HG02759 (cell line): ENCODE data around the gene AHDC1.
"Not testable (repeated sequence)": the region's sequence is repeated elsewhere in the genome, so short reads cannot be mapped to it uniquely, and the experiment has no call there.

Source experiments
- ATAC-seq: cut with Tn5 transposase; IDR thresholded peaks from one replicate; pipeline ENCODE4 v1.9.1; 2021; ENCODE audit warnings: mild to moderate bottlenecking, moderate library complexity; ENCODE audit not compliant: unreplicated experiment

Gene AHDC1, protein sequence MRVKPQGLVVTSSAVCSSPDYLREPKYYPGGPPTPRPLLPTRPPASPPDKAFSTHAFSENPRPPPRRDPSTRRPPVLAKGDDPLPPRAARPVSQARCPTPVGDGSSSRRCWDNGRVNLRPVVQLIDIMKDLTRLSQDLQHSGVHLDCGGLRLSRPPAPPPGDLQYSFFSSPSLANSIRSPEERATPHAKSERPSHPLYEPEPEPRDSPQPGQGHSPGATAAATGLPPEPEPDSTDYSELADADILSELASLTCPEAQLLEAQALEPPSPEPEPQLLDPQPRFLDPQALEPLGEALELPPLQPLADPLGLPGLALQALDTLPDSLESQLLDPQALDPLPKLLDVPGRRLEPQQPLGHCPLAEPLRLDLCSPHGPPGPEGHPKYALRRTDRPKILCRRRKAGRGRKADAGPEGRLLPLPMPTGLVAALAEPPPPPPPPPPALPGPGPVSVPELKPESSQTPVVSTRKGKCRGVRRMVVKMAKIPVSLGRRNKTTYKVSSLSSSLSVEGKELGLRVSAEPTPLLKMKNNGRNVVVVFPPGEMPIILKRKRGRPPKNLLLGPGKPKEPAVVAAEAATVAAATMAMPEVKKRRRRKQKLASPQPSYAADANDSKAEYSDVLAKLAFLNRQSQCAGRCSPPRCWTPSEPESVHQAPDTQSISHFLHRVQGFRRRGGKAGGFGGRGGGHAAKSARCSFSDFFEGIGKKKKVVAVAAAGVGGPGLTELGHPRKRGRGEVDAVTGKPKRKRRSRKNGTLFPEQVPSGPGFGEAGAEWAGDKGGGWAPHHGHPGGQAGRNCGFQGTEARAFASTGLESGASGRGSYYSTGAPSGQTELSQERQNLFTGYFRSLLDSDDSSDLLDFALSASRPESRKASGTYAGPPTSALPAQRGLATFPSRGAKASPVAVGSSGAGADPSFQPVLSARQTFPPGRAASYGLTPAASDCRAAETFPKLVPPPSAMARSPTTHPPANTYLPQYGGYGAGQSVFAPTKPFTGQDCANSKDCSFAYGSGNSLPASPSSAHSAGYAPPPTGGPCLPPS (N-terminal part only)

GRCh38 chr1:27603681-27604578 is at the start of gene AHDC1:
AHDC1 (minus strand) TSS chr1:27604144; CDS start chr1:27552115, 52,029 bp downstream.
- ATAC-seq, result peak; percentile 68

GRCh38 chr1:27652111-27652864 is 48.3 kb upstream of the AHDC1 start:
- ATAC-seq, result no peak

GRCh38 chr1:27650539-27651175 is 46.7 kb upstream of the AHDC1 start:
- no peak for ATAC-seq

DNA sequence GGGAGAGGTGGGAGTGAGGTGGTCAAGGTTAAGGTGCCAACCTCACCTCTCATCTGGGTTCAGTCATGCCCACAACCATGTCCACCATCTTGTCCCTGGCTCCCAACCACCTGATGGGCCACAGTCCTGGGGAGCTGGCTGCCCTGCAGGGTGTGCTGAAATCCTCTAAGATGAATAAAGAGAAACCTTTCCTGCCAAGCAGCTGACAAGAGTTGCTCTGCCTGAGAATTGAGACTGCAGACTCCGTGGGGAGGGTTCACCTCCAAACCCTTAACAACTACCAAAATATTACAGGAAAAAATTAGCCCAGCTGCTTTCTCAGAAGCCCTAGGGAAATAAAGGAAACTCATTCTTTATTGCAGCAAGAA is 46.2 kb upstream of the AHDC1 start:
- no peak for ATAC-seq

DNA sequence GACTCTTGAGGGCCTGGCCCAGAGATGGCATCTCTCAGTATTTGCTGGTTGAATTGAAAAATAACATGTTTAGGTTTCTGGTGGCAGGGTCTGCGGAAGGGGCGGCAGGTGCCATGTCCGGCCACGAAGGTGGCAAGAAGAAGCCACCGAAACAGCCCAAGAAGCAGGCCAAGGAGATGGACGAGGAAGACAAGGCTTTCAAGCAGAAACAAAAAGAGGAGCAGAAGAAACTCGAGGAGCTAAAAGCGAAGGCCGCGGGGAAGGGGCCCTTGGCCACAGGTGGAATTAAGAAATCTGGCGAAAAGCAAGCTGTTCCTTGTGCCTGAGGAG is 45.3 kb upstream of the AHDC1 start:
- ATAC-seq, result no peak

GRCh38 chr1:27648602-27649305 is 44.8 kb upstream of the AHDC1 start:
- ATAC-seq, result no peak

DNA sequence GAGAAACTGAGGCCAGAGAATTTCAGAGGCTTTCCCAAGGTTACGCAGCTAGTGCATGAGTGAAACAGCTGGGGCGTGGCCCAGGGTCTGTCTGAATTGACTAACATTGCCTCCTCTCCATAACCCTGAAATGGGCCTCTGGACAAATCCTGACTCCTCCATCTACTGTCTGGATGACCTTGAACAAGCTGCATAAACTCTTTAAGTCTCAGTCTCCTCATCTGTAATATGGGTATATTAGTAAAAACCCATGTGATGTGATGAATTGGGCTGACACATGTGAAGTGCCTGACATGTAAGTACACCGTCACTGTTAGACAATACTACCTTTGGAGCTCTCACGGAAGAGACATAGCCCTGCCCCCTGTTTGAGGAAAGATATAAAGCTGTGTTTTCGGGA is 43.4 kb upstream of the AHDC1 start:
- no peak for ATAC-seq

- ATAC-seq, result no peak
Observed at GRCh38 chr1:27646676-27647075, 42.7 kb upstream of the AHDC1 start.

GRCh38 chr1:27645071-27645415 is 41.1 kb upstream of the AHDC1 start:
- ATAC-seq, result no peak

DNA sequence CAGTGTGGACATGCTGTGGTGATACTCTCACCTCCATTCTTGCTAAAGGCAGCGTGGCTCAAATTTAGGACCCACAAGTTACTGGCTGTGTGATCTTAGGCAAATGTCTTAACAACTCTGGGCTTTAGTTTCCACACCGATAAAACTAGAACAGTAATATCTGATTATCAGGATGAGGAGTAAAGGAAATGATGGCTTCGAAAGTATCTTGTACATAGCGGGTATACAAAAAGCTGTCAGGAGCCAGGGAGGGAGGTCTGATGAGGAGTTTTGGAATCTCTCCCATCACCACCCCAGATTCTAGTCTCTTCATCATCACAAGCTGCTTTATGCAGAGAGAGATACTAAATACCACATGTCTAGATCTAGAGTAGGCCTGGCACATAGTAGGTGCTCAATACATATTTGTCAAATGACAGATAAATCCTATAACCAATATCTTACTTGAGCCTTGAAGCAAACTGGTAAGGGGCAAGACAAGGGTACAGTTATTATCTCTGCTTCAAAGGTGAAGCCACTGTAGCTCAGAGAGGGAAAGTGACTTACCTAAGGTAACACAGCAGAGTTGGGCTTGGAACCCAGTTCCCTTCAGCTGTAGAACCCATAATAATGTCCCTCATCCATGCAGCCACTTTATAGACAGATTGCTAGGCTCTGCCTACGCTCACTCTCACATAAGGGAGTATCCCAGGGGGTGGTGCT is 40.6 kb upstream of the AHDC1 start:
- ATAC-seq, result no peak

GRCh38 chr1:27643600-27644368 is 39.8 kb upstream of the AHDC1 start:
- no peak for ATAC-seq

DNA sequence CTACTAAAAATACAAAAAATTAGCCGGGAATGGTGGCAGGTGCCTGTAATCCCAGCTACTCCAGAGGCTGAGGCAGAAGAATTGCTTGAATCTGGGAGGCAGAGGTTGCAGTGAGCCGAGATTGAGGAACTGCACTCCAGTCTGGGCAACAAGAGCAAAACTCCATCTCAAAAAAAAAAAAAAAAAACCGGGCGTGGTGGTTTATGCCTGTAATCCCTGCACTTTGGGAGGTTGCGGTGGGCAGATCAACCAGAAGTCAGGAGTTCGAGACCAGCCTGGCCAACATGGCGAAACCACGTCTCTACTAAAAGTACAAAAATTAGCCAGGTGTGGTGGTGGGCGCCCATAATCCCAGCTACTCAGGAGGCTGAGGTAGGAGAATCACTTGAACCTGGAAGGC is 36.6 kb upstream of the AHDC1 start:
- not testable (repeated sequence) for ATAC-seq

DNA sequence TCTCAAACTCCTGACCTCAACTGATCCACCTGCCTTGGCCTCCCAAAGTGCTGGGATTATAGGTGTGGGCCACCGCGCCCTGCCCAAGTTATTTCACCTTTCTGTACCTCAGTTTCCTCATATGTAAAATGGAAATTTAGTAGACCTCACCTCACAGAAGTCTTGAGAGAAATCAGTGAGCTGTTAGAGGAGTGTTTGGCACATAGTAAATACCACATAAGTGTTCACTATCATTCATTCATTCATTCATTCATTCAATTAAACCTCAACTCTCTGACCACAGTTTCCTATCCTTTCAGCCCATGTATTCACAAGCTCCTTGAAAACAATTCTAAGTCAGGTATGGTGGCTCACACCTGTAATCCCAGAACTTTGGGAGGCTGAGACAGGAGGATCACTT is 34.9 kb upstream of the AHDC1 start:
- ATAC-seq, result no peak

GRCh38 chr1:27638047-27638734 is 34.2 kb upstream of the AHDC1 start:
- no peak for ATAC-seq

GRCh38 chr1:27635396-27636142 is 31.6 kb upstream of the AHDC1 start:
- no peak for ATAC-seq

DNA sequence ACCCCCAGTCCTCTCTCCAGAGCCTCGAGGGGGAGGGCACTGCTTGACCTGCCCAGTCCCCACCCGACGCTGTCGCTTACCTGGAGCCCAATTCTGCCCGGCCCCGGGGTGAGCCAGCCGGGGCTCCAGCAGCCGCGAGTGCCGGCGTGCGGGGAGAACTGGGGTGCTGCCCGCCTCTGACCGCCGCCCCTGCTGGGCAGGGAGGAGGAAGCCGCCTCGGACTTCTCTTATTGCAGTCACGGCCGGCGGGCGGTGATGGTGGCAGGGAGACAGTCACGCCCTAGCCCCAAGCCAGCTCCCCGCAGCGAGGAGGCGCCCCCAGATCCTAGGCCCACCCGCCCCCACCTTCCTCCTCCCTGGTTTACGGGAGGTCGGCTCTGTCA is 31.0 kb upstream of the AHDC1 start, which contains the start of gene FGR:
TSS of gene FGR (minus strand) at position 201 of the 383 bp plus-strand sequence. CDS start 11,269 bp downstream, outside the sequence.
- no peak for ATAC-seq
